ENCODE measurements around the gene NLRP11.
"Not testable (repeated sequence)": the region's sequence is repeated elsewhere in the genome, so short reads cannot be mapped to it uniquely, and the experiment has no call there.

NLRP11 gene

GRCh38 chr19:55769632-55770031 lies 62.2 kb downstream of the NLRP11 start:
- not testable (repeated sequence) for DNase-seq

GRCh38 chr19:55768818-55769217 lies 63.0 kb downstream of the NLRP11 start, which contains the start of gene RFPL4AL1:
TSS of gene RFPL4AL1 (plus strand) at chr19:55769118. CDS start at chr19:55771805, 2,687 bp downstream.
- DNase-seq: not testable (repeated sequence)

- DNase-seq: no peak
Measured at GRCh38 chr19:55766466-55766865, 65.3 kb downstream of the NLRP11 start.

- not testable (repeated sequence) for DNase-seq
Measured at GRCh38 chr19:55758797-55759196, 73.0 kb downstream of the NLRP11 start, which contains the start of gene RFPL4A. TSS of gene RFPL4A (plus strand) at chr19:55759097. CDS start at chr19:55761801, 2,704 bp downstream.

GRCh38 chr19:55756808-55757207 lies 75.0 kb downstream of the NLRP11 start:
- DNase-seq: not testable (repeated sequence)

GRCh38 chr19:55753401-55753800 lies 78.4 kb downstream of the NLRP11 start:
- DNase-seq: no peak

GRCh38 chr19:55750715-55751114 lies 81.1 kb downstream of the NLRP11 start:
- DNase-seq: no peak

- DNase-seq: no peak
Measured at GRCh38 chr19:55738302-55738701, 93.5 kb downstream of the NLRP11 start, which contains the start of gene NLRP9. TSS of gene NLRP9 (minus strand) at chr19:55738402. CDS start at chr19:55738374, 28 bp downstream.

Data from GF-D8 (cell line).